Stimulated activated CD4-positive, alpha-beta T cell treated with anti-CD3 and anti-CD28 coated beads, Interleukin-2, amount 100 ng/mL, for 24 hours (primary cell): Measurements from ENCODE around the gene C1QTNF7.

Experiments
- DNase-seq, 2 donors: peaks; one replicate each; pipeline ENCODE4 v3.0.0-alpha.2; 2020

Gene C1QTNF7

GRCh38 chr4:15458616-15459015, 30.8 kb downstream of the C1QTNF7 start:
- DNase-seq, result no peak

GRCh38 chr4:15459706-15460105, 31.9 kb downstream of the C1QTNF7 start:
- no peak for DNase-seq

GRCh38 chr4:15466596-15466995, 38.8 kb downstream of the C1QTNF7 start:
- no peak for DNase-seq

- DNase-seq, result no peak
These were observed 41.7 kb downstream of the C1QTNF7 start, which contains the start of gene CC2D2A for GRCh38 chr4:15469402-15470127. Gene CC2D2A, plus strand, starts transcription at chr4:15469882. Its CDS starts 6,051 bp downstream, at chr4:15475933.

- no peak for DNase-seq
These were observed 42.3 kb downstream of the C1QTNF7 start for GRCh38 chr4:15470128-15470475.

- DNase-seq, result no peak
These were observed 48.6 kb downstream of the C1QTNF7 start for GRCh38 chr4:15476396-15476795.

GRCh38 chr4:15478724-15479088, 50.9 kb downstream of the C1QTNF7 start:
- no peak for DNase-seq

- DNase-seq, result no peak
These were observed 51.5 kb downstream of the C1QTNF7 start for GRCh38 chr4:15479089-15479912.

GRCh38 chr4:15479913-15480185, 52.0 kb downstream of the C1QTNF7 start:
- DNase-seq, result no peak

GRCh38 chr4:15481961-15482745, 54.3 kb downstream of the C1QTNF7 start:
- no peak for DNase-seq

- DNase-seq, result no peak
These were observed 55.0 kb downstream of the C1QTNF7 start for GRCh38 chr4:15482842-15483241.

- no peak for DNase-seq
These were observed 60.3 kb downstream of the C1QTNF7 start for GRCh38 chr4:15488136-15488535.

- DNase-seq, result no peak
These were observed 61.0 kb downstream of the C1QTNF7 start for GRCh38 chr4:15488658-15489470.

GRCh38 chr4:15489551-15489950, 61.7 kb downstream of the C1QTNF7 start:
- no peak for DNase-seq

- DNase-seq, result no peak
These were observed 65.6 kb downstream of the C1QTNF7 start for GRCh38 chr4:15493411-15493810.

GRCh38 chr4:15495621-15496020, 67.8 kb downstream of the C1QTNF7 start:
- no peak for DNase-seq
